OCI-LY7 (cell line): ENCODE data around the gene MYO1C.

ENCODE experiments used
- CTCF ChIP-seq: fragments of 200-600 bp; sonication (generic); conservative IDR thresholded peaks from 2 replicates; pipeline ENCODE4 v1.5.1; 2014; ENCODE audit warnings: mild to moderate bottlenecking, antibody characterized with exemption, low read length, moderate library complexity, mixed read lengths
- EZH2phosphoT487 ChIP-seq: fragments of 200-600 bp; sonication (generic); IDR thresholded peaks from 2 replicates; pipeline ENCODE4 v1.6.1; 2018; ENCODE audit warnings: low read depth, borderline replicate concordance, mild to moderate bottlenecking, mixed run types, antibody characterized with exemption, low read length, moderate library complexity, mixed read lengths

GRCh38 chr17:1487939-1488825 is 4.3 kb downstream of the MYO1C start:
- no peak for TF ChIP-seq CTCF
- no peak for TF ChIP-seq EZH2phosphoT487
